Activated CD8-positive, alpha-beta memory T cell treated with anti-CD3 and anti-CD28 coated beads for 1 hour (primary cell): ENCODE results near the gene FAH.
"Not testable (repeated sequence)": the region's sequence is repeated elsewhere in the genome, so short reads cannot be mapped to it uniquely, and the experiment has no call there.

Source experiments
- DNase-seq, 2 donors: peaks; one replicate each; pipeline ENCODE4 v3.0.0-alpha.2; 2020; ENCODE audit warnings: low read depth in 1 of 2; ENCODE audit errors: extremely low read depth in 1 of 2

Gene FAH

GRCh38 chr15:80152896-80153876 lies at the start of gene FAH:
Gene FAH, plus strand, starts transcription at chr15:80152999. Its CDS starts 56 bp downstream, at chr15:80153055.
- DNase-seq, result no peak

GRCh38 chr15:80105193-80105592 lies 47.6 kb upstream of the FAH start:
- no peak for DNase-seq

- DNase-seq, result no peak
Measured at GRCh38 chr15:80105595-80105994, 47.2 kb upstream of the FAH start.

GRCh38 chr15:80106051-80106450 lies 46.7 kb upstream of the FAH start:
- DNase-seq, result no peak

GRCh38 chr15:80107204-80107603 lies 45.6 kb upstream of the FAH start:
- no peak for DNase-seq

- DNase-seq, result no peak
Measured at GRCh38 chr15:80107774-80108173, 45.0 kb upstream of the FAH start.

- no peak for DNase-seq
Measured at GRCh38 chr15:80109388-80109787, 43.4 kb upstream of the FAH start.

GRCh38 chr15:80110920-80111319 lies 41.9 kb upstream of the FAH start:
- no peak for DNase-seq

GRCh38 chr15:80114114-80114513 lies 38.7 kb upstream of the FAH start:
- DNase-seq, result no peak

- no peak for DNase-seq
Measured at GRCh38 chr15:80115021-80115420, 37.8 kb upstream of the FAH start.

GRCh38 chr15:80118956-80119355 lies 33.8 kb upstream of the FAH start:
- DNase-seq, result no peak

GRCh38 chr15:80120636-80121035 lies 32.2 kb upstream of the FAH start:
- no peak for DNase-seq

- no peak for DNase-seq
Measured at GRCh38 chr15:80121546-80121945, 31.3 kb upstream of the FAH start.

GRCh38 chr15:80123034-80123433 lies 29.8 kb upstream of the FAH start:
- DNase-seq, result no peak

GRCh38 chr15:80127253-80127652 lies 25.5 kb upstream of the FAH start:
- DNase-seq, result not testable (repeated sequence)

GRCh38 chr15:80127911-80128310 lies 24.9 kb upstream of the FAH start:
- no peak for DNase-seq

- DNase-seq, result no peak
Measured at GRCh38 chr15:80132382-80132781, 20.4 kb upstream of the FAH start.

GRCh38 chr15:80136854-80137253 lies 15.9 kb upstream of the FAH start:
- no peak for DNase-seq

GRCh38 chr15:80138961-80139360 lies 13.8 kb upstream of the FAH start:
- DNase-seq, result no peak

GRCh38 chr15:80140909-80141308 lies 11.9 kb upstream of the FAH start:
- no peak for DNase-seq

- no peak for DNase-seq
Measured at GRCh38 chr15:80141916-80142598, 10.7 kb upstream of the FAH start.

- DNase-seq, result no peak
Measured at GRCh38 chr15:80142646-80143045, 10.2 kb upstream of the FAH start.
